Panc1 (cell line): Measurements from ENCODE around the gene FILIP1L. TPM values are rescaled to one million over a fixed set of nuclear protein-coding genes. Genes with fewer than 3 reads are reported as not detected.

ENCODE experiments used
- ATAC-seq: fragments of 200-7000 bp; cut with Tn5 transposase; 2 replicates; pipeline ENCODE4 v1.9.1; 2020; ENCODE audit warnings: mild to moderate bottlenecking, moderate library complexity
- BruUV-seq: library from RNA; stranded (reverse); fragments of 400-500 nt; replicated peaks from 2 replicates; lab custom pipeline; 2021; lab: Mats Ljungman, UMichigan
- CTCF ChIA-PET: fragments of 300-600 bp; sonication (Branson Sonifier 250); formaldehyde crosslinking; loops from one replicate; lab custom pipeline; 2022; ENCODE audit warnings: antibody characterized with exemption; lab: Charles Lee
- POLR2A ChIA-PET: fragments of 300-600 bp; sonication (Branson Sonifier 250); formaldehyde crosslinking; loops from one replicate; lab custom pipeline; 2022; ENCODE audit warnings: antibody characterized with exemption; lab: Charles Lee
- DNase-seq: peaks from one replicate; pipeline ENCODE4 v3.0.0-alpha.2; 2010; ENCODE audit warnings: low read depth, low spot score
- H3K27ac ChIP-seq: 2 replicates; pipeline ENCODE4 v1.5.1; 2011; ENCODE audit warnings: mild to moderate bottlenecking, low read length, inconsistent platforms
- H3K27me3 ChIP-seq: fragments of 200-500 bp; sonication (Bioruptor generic); 2 replicates; pipeline ENCODE4 v1.6.0; 2014; ENCODE audit warnings: low read length, inconsistent platforms; ENCODE audit not compliant: control insufficient read depth, insufficient read depth
- H3K36me3 ChIP-seq: fragments of 200-500 bp; sonication (Bioruptor generic); 2 replicates; pipeline ENCODE4 v1.5.1; 2014; ENCODE audit warnings: inconsistent platforms, mild to moderate bottlenecking, low read length, moderate library complexity; ENCODE audit not compliant: control insufficient read depth, insufficient read depth
- H3K4me1 ChIP-seq: 2 replicates; pipeline ENCODE4 v1.5.1; 2011; ENCODE audit warnings: inconsistent platforms, mild to moderate bottlenecking, low read length, moderate library complexity; ENCODE audit not compliant: control insufficient read depth, insufficient read depth
- H3K4me3 ChIP-seq, 2 experiments: 2 replicates each; pipeline ENCODE4 v1.5.1; 2011 to 2012; ENCODE audit warnings: low read depth in 2 of 2, low read length in 2 of 2, mild to moderate bottlenecking in 2 of 2, inconsistent platforms in 1 of 2, moderate library complexity in 1 of 2
- H3K9me3 ChIP-seq: fragments of 200-500 bp; sonication (Bioruptor generic); 2 replicates; pipeline ENCODE4 v1.5.1; 2014; ENCODE audit warnings: low read depth, mild to moderate bottlenecking, inconsistent platforms, low read length, moderate library complexity; ENCODE audit not compliant: control insufficient read depth, insufficient read depth
- POLR2AphosphoS5 ChIP-seq: IDR thresholded peaks from 2 replicates; pipeline ENCODE4 v1.6.1; 2012; ENCODE audit warnings: mild to moderate bottlenecking, low read depth, low read length, moderate library complexity
- SIN3A ChIP-seq: IDR thresholded peaks from 2 replicates; pipeline ENCODE4 v1.6.1; 2012; ENCODE audit warnings: low read depth, mild to moderate bottlenecking, low read length, moderate library complexity, borderline replicate concordance; ENCODE audit not compliant: insufficient read depth
- TCF7L2 ChIP-seq: IDR thresholded peaks from 2 replicates; pipeline ENCODE4 v1.6.1; 2011; ENCODE audit warnings: mild to moderate bottlenecking, low read depth, low read length, inconsistent platforms
- in situ Hi-C: cut with HindIII; loops from 2 replicates; pipeline ENCODE4 v1.10.0; 2016; ENCODE audit warnings: low sequenced_read_pairs, low pct_unique_long_range_greater_than_20kb
- intact Hi-C: fragments of 100-400 bp; cut with micrococcal nuclease; formaldehyde crosslinking; loops from one replicate; pipeline ENCODE4 v1.10.0; 2022; ENCODE audit not compliant: unreplicated experiment
- total RNA-seq: library from RNA; stranded (reverse); gene quantifications from one replicate; pipeline ENCODE4 v1.2.1, GENCODE V29; 2021; ENCODE audit not compliant: unreplicated experiment
- TF ChIP-seq, protein P1 (sequence below), 2 experiments: IDR thresholded peaks; 2 replicates each; pipeline ENCODE4 v1.6.1; 2011 to 2012; ENCODE audit warnings: low read depth in 2 of 2, control low read depth in 1 of 2, low read length in 1 of 2, mild to moderate bottlenecking in 1 of 2, moderate library complexity in 1 of 2; ENCODE audit not compliant: insufficient read depth in 1 of 2
- TF ChIP-seq, protein P2 (sequence below): fragments of 450-650 bp; IDR thresholded peaks from 2 replicates; pipeline ENCODE4 v1.5.1; 2017; ENCODE audit warnings: mild to moderate bottlenecking

Gene FILIP1L
- total RNA-seq, 1 experiment from 2014 or later, result 3.2 TPM

DNA sequence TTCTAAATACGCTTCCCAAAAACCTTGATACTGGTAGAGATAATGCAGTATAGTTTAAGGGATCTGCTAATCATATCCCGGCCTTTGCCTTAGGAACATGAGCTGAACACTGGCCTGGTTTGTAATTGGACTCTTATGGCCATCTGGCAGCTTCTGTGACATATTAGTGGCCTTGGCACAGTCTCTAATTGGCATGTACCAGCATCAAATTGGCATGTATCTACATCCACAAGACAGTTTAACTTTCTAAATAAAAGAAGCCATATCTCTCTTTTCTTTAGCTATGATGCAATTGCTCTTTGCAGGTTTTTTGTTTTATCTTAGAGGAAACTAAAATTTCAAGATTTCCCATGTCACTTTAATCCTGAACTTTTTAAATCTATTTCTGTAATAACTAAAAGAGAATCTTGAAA is 44.6 kb upstream of the FILIP1L start:
- ATAC-seq, result no peak
- no peaks in the 10 kb centered on the region for H3K4me1 ChIP-seq
- no peak for DNase-seq
- intact Hi-C loops, result no loop called here
- TF ChIP-seq, protein P1, sequence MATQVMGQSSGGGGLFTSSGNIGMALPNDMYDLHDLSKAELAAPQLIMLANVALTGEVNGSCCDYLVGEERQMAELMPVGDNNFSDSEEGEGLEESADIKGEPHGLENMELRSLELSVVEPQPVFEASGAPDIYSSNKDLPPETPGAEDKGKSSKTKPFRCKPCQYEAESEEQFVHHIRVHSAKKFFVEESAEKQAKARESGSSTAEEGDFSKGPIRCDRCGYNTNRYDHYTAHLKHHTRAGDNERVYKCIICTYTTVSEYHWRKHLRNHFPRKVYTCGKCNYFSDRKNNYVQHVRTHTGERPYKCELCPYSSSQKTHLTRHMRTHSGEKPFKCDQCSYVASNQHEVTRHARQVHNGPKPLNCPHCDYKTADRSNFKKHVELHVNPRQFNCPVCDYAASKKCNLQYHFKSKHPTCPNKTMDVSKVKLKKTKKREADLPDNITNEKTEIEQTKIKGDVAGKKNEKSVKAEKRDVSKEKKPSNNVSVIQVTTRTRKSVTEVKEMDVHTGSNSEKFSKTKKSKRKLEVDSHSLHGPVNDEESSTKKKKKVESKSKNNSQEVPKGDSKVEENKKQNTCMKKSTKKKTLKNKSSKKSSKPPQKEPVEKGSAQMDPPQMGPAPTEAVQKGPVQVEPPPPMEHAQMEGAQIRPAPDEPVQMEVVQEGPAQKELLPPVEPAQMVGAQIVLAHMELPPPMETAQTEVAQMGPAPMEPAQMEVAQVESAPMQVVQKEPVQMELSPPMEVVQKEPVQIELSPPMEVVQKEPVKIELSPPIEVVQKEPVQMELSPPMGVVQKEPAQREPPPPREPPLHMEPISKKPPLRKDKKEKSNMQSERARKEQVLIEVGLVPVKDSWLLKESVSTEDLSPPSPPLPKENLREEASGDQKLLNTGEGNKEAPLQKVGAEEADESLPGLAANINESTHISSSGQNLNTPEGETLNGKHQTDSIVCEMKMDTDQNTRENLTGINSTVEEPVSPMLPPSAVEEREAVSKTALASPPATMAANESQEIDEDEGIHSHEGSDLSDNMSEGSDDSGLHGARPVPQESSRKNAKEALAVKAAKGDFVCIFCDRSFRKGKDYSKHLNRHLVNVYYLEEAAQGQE (IDR thresholded peaks at IDR 0.05; ENCODE audit: insufficient read depth in 1 of 2, low read depth in 2 of 2, low read length in 1 of 2), result no peak
- no peak for TF ChIP-seq TCF7L2
- TF ChIP-seq, protein P2, sequence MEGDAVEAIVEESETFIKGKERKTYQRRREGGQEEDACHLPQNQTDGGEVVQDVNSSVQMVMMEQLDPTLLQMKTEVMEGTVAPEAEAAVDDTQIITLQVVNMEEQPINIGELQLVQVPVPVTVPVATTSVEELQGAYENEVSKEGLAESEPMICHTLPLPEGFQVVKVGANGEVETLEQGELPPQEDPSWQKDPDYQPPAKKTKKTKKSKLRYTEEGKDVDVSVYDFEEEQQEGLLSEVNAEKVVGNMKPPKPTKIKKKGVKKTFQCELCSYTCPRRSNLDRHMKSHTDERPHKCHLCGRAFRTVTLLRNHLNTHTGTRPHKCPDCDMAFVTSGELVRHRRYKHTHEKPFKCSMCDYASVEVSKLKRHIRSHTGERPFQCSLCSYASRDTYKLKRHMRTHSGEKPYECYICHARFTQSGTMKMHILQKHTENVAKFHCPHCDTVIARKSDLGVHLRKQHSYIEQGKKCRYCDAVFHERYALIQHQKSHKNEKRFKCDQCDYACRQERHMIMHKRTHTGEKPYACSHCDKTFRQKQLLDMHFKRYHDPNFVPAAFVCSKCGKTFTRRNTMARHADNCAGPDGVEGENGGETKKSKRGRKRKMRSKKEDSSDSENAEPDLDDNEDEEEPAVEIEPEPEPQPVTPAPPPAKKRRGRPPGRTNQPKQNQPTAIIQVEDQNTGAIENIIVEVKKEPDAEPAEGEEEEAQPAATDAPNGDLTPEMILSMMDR, result no peak
- TF ChIP-seq POLR2AphosphoS5, result no peak
- no peak for TF ChIP-seq SIN3A
- ChIA-PET CTCF (no interaction called here), POLR2A (no interaction called here)
- no peak overlapping the region for H3K27ac ChIP-seq
- no peaks in the 10 kb centered on the region for H3K27me3 ChIP-seq
- no peaks in the 10 kb centered on the region for H3K36me3 ChIP-seq
- BruUV-seq, result no TSS peak
- in situ Hi-C loops, result no loop called here
- no peak overlapping the region for H3K4me3 ChIP-seq
- peaks cover 14% of the 10 kb centered on the region for H3K9me3 ChIP-seq

DNA sequence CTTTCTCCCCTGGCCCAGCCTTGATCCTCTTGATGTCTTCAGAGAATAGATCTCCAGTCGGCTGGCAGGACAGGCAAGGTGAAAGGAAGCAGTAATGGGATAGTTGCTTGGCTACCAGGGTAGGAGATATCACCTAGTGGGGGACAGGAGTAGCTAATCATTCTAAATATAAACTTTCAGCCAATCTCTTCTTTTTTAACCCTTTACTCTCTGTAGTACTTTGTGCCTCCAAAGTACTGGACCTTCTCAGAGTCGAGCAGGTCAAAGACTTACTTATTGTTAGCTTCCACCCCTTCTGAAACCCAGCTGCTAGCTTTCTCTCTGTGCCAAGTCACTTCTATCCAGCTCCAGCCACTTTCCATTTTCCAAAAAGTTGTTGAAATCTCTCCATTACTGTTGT is 43.4 kb upstream of the FILIP1L start:
- in situ Hi-C loops, result no loop called here
- TF ChIP-seq TCF7L2 (no peak), SIN3A (no peak), POLR2AphosphoS5 (no peak)
- TF ChIP-seq, protein P1 (IDR thresholded peaks at IDR 0.05; ENCODE audit: insufficient read depth in 1 of 2, low read depth in 2 of 2, low read length in 1 of 2), result no peak
- TF ChIP-seq, protein P2, result no peak
- Histone ChIP-seq H3K4me3 (no peak overlapping the region), H3K36me3 (no peaks in the 10 kb centered on the region), H3K27ac (no peak overlapping the region), H3K27me3 (no peaks in the 10 kb centered on the region), H3K4me1 (no peaks in the 10 kb centered on the region), H3K9me3 (peaks cover 14% of the 10 kb centered on the region)
- no peak for ATAC-seq
- DNase-seq, result no peak
- intact Hi-C loops, result no loop called here
- no TSS peak for BruUV-seq
- ChIA-PET CTCF (no interaction called here), POLR2A (no interaction called here)
